ENCODE results near the gene MAD1L1.

DNA sequence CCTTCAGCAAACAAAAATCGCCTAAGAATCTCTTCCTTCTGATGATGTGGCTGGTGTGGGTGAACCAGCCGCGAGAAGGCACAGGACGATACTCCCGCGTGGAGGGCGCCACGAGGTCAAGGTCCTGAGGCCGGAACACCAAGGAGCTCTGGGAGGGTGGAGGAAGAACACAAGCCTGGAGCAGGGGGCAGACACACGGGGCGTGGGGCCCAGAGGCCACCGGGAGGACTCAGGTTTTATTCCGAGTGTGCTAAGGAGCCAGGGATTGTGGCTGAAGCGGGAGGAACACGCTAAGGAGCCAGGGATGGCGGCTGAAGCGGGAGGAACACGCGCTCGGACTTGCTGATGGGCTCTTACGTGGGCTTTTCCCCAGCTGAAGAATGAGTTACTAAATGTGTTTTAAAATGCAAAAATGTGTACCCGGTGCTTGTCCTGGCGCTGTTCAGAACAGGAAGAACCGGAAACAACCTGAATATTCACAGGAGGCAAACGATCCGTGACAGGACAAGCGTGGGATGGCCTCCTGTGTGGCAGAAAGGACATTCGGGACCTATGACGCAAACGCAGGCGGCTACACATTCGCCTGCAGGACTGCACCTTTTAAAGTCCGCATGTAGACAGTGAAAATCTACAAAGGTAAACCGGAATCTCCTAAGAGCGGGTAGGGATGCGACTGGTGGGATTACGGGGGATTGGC is 64.0 kb downstream of the MAD1L1 start:
- TF ChIP-seq RAD21 (IDR thresholded peaks at IDR 0.05) (no peak), RXRA (IDR thresholded peaks at IDR 0.05) (no peak), JUND (IDR thresholded peaks at IDR 0.05) (no peak), GABPA (IDR thresholded peaks at IDR 0.05 in 1 of 2, conservative IDR thresholded peaks at IDR 0.05 in 1 of 2) (no peak), YY1 (IDR thresholded peaks at IDR 0.05) (no peak), HNF4A (conservative IDR thresholded peaks at IDR 0.05) (no peak)
- TF ChIP-seq, protein P1, sequence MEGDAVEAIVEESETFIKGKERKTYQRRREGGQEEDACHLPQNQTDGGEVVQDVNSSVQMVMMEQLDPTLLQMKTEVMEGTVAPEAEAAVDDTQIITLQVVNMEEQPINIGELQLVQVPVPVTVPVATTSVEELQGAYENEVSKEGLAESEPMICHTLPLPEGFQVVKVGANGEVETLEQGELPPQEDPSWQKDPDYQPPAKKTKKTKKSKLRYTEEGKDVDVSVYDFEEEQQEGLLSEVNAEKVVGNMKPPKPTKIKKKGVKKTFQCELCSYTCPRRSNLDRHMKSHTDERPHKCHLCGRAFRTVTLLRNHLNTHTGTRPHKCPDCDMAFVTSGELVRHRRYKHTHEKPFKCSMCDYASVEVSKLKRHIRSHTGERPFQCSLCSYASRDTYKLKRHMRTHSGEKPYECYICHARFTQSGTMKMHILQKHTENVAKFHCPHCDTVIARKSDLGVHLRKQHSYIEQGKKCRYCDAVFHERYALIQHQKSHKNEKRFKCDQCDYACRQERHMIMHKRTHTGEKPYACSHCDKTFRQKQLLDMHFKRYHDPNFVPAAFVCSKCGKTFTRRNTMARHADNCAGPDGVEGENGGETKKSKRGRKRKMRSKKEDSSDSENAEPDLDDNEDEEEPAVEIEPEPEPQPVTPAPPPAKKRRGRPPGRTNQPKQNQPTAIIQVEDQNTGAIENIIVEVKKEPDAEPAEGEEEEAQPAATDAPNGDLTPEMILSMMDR (IDR thresholded peaks at IDR 0.05; ENCODE audit: low read depth, low read length, missing input control), result no peak
- TF ChIP-seq, protein P2, sequence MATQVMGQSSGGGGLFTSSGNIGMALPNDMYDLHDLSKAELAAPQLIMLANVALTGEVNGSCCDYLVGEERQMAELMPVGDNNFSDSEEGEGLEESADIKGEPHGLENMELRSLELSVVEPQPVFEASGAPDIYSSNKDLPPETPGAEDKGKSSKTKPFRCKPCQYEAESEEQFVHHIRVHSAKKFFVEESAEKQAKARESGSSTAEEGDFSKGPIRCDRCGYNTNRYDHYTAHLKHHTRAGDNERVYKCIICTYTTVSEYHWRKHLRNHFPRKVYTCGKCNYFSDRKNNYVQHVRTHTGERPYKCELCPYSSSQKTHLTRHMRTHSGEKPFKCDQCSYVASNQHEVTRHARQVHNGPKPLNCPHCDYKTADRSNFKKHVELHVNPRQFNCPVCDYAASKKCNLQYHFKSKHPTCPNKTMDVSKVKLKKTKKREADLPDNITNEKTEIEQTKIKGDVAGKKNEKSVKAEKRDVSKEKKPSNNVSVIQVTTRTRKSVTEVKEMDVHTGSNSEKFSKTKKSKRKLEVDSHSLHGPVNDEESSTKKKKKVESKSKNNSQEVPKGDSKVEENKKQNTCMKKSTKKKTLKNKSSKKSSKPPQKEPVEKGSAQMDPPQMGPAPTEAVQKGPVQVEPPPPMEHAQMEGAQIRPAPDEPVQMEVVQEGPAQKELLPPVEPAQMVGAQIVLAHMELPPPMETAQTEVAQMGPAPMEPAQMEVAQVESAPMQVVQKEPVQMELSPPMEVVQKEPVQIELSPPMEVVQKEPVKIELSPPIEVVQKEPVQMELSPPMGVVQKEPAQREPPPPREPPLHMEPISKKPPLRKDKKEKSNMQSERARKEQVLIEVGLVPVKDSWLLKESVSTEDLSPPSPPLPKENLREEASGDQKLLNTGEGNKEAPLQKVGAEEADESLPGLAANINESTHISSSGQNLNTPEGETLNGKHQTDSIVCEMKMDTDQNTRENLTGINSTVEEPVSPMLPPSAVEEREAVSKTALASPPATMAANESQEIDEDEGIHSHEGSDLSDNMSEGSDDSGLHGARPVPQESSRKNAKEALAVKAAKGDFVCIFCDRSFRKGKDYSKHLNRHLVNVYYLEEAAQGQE (IDR thresholded peaks at IDR 0.05), result no peak
- TF ChIP-seq, protein P3, sequence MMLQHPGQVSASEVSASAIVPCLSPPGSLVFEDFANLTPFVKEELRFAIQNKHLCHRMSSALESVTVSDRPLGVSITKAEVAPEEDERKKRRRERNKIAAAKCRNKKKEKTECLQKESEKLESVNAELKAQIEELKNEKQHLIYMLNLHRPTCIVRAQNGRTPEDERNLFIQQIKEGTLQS (IDR thresholded peaks at IDR 0.05), result no peak
- TF ChIP-seq, protein P4, sequence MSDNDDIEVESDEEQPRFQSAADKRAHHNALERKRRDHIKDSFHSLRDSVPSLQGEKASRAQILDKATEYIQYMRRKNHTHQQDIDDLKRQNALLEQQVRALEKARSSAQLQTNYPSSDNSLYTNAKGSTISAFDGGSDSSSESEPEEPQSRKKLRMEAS (IDR thresholded peaks at IDR 0.05), result no peak
